GM21526 (cell line): Measurements from ENCODE around the gene MPHOSPH6.
"Not testable (repeated sequence)": the region's sequence is repeated elsewhere in the genome, so short reads cannot be mapped to it uniquely, and the experiment has no call there.

Experiments used
- ATAC-seq: cut with Tn5 transposase; IDR thresholded peaks from one replicate; pipeline ENCODE4 v1.9.1; 2021; ENCODE audit warnings: moderate library complexity; ENCODE audit not compliant: unreplicated experiment, low FRiP score

The MPHOSPH6 gene

GRCh38 chr16:82176204-82176603 is 6.2 kb upstream of the MPHOSPH6 start:
- no peak for ATAC-seq

GRCh38 chr16:82175627-82176026 is 5.6 kb upstream of the MPHOSPH6 start:
- no peak for ATAC-seq

DNA sequence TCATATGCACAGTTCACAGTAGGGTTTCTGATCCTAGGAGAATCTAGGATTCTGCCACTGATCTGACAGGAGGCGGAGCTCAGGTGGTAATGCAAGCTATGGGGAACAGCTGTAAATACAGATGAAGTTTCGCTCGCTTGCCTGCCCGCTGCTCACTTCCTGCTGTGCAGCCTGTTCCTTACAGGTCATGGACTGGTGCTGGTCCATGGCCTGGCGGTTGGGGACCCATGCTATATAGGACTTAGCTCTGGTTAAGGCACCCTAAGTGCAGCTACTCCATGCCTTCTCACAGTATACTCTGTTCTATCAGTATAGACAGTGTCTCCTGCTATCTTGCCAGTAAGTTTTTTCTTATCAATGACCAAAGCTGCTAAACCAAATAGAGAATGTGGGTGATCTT is 2.4 kb downstream of the MPHOSPH6 start:
- no peak for ATAC-seq

- no peak for ATAC-seq
These were observed 9.8 kb downstream of the MPHOSPH6 start for GRCh38 chr16:82160226-82160625.

DNA sequence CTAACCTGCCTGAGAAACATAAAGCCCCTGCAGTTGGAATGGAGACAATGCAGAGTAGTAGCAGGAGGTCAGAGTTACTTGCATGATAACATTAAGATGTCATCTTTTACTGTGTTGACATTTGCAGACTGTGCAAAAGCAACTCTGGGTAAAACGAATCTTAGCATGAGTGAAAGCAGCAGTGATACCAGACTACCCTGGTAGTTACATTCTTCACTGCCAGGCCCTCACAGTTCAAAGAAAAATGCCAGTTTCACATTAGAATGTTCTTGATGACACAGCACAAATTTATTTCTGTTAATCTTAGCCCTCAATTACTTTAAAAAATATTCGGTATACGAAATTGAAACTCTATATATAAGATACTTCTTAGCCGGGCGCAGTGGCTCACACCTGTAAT is 12.2 kb downstream of the MPHOSPH6 start:
- no peak for ATAC-seq

- no peak for ATAC-seq
These were observed 12.6 kb downstream of the MPHOSPH6 start for GRCh38 chr16:82157534-82157812.

DNA sequence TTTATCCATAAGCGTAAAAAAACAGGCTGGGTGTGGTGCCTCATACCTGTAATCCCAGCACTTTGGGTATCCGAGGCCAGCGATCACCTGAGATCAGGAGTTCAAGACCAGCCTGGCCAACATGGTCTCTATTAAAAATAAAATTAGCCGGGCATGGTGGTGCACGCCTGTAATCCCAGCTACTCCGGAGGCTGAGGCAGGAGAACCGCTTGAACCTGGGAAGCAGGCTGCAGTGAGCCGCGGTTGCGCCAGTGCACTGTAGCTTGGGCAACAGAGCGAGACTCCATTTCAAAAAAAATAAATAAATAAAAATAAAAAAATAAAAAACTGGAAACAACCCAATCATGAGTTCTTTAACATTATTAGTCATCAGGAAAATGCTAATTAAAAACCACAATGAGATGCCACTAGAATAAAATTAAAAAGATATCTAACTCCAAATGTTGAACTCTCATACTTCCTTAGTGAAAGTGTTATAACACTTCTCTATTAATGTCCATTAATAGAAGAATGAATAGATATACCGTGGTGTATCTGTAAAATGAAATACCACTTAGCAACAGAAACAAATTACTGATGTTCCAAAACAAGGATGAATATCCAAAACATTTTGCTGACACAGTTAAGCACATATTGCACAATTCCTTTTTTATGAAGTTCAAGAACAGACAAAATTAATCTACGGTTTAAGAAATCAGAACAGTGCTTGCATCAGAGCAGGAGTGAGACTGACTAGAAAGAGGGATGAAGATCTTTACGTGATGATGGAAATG is 13.1 kb downstream of the MPHOSPH6 start:
- ATAC-seq = no peak

GRCh38 chr16:82152641-82153112 is 17.3 kb downstream of the MPHOSPH6 start:
- no peak for ATAC-seq

- ATAC-seq = no peak
These were observed 17.8 kb downstream of the MPHOSPH6 start for GRCh38 chr16:82152196-82152595.

- no peak for ATAC-seq
These were observed 19.5 kb downstream of the MPHOSPH6 start for GRCh38 chr16:82150549-82150948.

DNA sequence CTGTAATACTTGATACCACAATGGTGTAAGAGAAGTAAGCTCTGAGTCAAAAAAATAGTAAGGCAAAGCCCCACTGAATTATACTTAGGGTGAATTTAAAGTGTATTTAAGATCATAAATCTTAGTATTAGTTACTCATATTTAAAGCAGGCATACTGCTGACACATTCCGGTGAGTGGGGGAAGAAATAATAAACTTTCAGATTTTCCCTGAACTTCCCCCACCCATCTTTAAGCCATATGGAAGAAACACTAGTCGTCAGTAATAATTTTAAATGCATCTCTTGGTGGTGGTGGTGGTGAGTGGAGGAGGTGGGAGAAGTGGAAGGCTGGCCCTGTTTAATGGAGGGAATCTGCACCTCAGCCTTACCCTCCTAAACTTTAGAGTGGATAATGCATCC is 20.5 kb downstream of the MPHOSPH6 start:
- ATAC-seq = no peak

DNA sequence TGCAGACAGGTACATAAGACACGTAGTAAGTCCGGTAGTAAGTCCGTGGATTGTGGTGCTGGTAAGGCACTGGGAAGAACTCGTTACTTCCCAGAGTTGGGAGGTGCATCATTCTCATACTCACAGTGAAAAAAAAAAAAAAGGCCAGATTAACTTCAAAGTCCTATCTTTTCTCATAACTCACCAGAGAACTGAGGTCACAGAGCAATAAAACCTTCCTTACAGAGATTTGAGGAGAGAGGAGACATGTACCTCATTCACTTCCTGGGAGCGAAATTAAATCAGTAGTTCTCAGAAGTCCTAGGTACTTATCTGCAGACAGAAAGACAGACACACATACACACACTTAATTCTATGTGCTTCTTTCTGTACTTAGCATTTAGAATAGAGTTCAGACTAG is 22.5 kb downstream of the MPHOSPH6 start:
- ATAC-seq = no peak

- ATAC-seq = no peak
These were observed 23.1 kb downstream of the MPHOSPH6 start for GRCh38 chr16:82146957-82147356.

- ATAC-seq = no peak
These were observed 23.5 kb downstream of the MPHOSPH6 start for GRCh38 chr16:82146556-82146955.

GRCh38 chr16:82139286-82139571 is 30.8 kb downstream of the MPHOSPH6 start:
- not testable (repeated sequence) for ATAC-seq

GRCh38 chr16:82138478-82139285 is 31.3 kb downstream of the MPHOSPH6 start:
- no peak for ATAC-seq

DNA sequence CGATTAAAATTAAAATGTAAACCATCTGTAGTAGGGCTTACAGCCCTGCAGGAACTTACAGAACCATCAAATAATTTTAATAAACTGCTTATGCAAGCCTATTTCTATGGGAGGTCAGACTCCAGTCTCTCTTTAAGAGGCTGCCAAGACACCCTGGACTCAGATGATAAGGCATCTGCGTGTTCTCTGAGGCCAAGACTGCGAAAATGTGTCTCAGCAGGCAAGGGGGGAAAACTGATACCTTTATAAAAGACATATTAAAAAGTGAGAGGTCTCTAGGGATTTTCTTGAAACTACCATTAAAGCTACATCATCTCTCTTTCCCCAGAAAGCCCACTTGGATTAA is 32.2 kb downstream of the MPHOSPH6 start:
- no peak for ATAC-seq

- ATAC-seq = no peak
These were observed 32.8 kb downstream of the MPHOSPH6 start for GRCh38 chr16:82136956-82137821.

DNA sequence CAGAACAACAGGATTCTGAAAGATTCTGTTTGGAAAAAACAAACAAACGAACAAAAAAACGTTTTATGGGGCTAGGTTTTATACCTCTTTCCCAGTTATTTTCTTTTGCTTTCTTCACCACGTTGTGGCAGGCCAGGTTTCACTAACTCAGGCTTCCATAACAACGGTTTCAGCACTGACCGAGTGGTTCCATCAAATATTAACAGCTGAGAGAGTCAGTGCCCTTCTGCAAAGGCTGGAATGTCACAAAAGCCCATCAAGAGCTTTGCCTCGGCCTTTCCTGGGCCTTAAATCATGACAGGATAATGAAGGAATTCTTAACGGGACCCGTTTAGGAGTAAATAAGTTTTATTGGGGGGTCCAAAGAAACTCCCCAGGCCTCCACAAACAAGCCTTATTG is 34.2 kb downstream of the MPHOSPH6 start:
- no peak for ATAC-seq

- ATAC-seq = no peak
These were observed 35.2 kb downstream of the MPHOSPH6 start for GRCh38 chr16:82134846-82135245.

- ATAC-seq = no peak
These were observed 36.2 kb downstream of the MPHOSPH6 start for GRCh38 chr16:82133798-82134197.
